Stimulated activated CD4-positive, alpha-beta T cell treated with anti-CD3 and anti-CD28 coated beads, Interleukin-2, amount 100 ng/mL, for 4 hours (primary cell): ENCODE results near the gene PALM.
A peak's percentile ranks its signal among the peaks of the same experiment; 100 is the strongest.

Experiments
- DNase-seq: peaks from one replicate; pipeline ENCODE4 v3.0.0-alpha.2; 2020; ENCODE audit warnings: low read depth

PALM gene

DNA sequence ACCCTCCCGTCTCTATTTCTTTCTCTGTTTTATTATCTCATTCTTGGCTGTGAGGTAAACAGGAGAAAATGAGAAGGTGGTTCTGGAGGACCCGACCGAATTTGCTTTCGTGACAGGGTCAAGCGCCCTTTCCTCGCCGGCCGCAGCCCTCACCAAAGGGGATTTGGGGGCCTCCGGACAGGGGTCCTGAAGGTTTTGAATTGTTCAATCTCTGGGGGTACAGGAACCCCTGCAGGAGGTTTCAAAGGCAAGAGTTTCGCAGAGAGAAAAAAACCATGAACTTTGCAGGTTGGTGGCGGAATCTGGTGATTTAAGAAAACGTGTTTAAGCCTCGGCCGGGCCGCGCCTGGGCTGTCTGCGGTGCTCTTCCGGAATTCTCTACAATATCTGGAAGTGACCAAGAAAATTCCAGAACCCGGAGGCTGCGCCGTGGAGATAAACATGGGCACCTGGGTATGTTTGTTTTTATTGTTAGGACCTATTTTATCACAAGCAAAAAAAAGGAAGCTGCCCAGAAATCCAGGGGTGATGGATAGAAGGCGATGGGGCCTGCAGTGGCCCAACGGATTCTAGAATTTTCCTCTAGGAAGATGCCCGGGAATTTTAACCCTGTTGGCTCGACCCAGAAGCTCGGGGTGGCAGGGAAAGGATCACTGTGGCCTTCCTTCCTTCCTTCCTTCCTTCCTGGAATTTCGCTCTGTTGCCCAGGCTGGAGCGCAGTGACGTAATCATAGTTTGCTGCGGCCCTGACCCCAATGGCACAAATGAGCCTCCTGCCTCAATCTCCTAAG lies 74.3 kb downstream of the PALM start:
- DNase-seq: no peak

DNA sequence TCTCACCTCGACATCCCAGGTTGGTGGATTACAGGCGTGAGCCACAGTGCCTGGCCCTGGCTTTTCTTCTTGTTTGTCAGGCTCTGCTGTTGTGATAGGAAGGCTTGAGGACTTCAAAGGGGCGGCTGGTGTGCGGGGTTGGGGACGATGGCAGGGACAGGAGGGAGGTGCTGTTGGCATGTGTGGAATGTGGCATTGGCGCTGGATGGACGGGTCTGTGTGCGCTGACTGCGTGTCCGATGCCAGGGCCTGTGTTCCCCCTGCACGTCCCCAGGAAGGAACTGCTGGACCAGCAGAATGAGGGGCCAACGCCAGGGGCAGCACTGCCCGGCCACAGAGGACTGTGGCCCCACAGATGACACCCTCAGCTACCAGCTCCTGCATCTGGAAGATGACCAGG lies 75.8 kb downstream of the PALM start:
- no peak for DNase-seq

GRCh38 chr19:787536-787935 lies 78.8 kb downstream of the PALM start:
- DNase-seq: no peak

- DNase-seq: no peak
These were observed 79.9 kb downstream of the PALM start for GRCh38 chr19:788686-788982.

DNA sequence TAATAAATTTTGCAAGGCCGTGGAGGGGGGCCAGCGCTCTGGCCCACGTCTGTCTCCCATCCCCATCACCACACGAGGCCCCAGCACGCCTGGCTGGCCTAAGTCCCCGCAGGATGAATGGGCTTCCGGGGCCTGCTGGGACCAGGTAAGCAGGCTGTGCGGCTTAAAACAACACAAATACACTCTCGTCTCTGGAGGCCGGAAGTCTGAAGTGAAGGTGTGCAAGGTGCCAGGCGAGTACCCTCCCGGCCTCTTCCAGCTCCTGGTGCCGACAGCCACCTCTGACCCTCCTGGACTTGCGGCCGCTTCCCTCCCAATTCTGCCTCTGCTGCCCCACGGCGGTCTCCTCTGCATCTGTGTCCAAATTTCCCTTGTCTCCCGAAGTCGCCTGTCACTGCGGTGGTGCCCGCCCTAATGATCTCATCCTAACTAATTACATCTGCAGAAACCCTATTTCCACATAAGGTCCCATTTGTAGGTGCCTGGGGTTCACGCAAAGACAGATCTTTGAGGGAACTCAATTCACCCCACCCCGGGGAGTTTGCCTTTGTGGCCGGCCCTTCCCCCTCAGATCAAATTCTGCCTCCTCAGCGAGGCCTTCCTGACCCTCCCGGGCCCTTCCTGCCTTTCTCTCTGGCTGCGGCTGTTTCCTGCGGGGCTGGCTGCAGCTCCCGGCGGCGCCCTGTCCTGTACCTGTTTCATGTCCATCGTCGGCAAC lies 80.4 kb downstream of the PALM start:
- DNase-seq: no peak

DNA sequence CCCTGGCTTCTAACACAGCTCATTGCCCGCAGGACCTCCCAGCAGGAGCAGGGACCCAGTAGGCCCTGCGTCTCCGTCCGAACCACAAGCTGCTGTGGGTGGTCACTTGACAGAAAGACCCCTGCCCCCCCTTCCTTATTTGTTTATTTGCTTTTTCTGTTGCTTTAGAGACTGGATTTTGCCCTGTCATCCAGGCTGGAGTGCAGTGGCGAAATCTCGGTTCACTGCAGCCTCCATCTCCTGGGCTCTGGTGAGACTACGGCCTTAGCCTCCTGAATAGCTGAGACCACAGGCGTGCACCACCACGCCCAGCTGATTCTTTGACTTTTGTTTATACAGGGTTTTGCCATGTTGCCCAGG lies 80.9 kb downstream of the PALM start:
- DNase-seq: no peak

GRCh38 chr19:791007-791566 lies 82.4 kb downstream of the PALM start:
- no peak for DNase-seq

- no peak for DNase-seq
These were observed 83.0 kb downstream of the PALM start for GRCh38 chr19:791567-792305.

DNA sequence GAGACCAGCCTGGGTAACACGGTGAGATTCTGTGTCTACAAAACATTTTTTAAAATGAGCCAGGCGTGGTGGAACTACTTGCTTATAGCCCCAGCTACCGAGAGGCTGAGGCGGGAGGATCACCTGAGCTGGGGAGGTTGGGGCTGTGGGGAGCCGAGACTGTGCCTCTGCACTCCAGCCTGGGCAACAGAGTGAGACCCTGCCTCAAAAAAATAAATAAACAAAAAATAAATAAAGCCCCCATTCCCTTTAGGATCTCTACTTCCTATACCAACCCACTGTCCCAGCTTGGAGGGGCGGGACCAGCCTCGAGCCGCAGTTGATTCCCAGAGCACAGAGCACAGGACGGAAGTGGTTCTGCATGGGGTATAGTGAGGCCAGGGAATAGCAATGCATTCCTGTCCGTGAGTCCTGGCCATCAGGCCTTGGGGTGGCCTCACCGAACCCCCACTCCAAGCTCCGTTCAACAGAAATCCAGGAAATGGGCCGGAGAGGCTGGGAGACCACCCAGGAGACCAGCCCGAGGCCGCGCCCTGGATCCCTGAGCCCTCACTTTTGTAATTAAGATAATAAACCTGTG lies 83.7 kb downstream of the PALM start:
- DNase-seq: no peak

GRCh38 chr19:793806-794205 lies 85.1 kb downstream of the PALM start:
- DNase-seq: no peak

GRCh38 chr19:795073-795611 lies 86.4 kb downstream of the PALM start:
- no peak for DNase-seq

GRCh38 chr19:795691-796581 lies 87.2 kb downstream of the PALM start:
- DNase-seq: no peak

DNA sequence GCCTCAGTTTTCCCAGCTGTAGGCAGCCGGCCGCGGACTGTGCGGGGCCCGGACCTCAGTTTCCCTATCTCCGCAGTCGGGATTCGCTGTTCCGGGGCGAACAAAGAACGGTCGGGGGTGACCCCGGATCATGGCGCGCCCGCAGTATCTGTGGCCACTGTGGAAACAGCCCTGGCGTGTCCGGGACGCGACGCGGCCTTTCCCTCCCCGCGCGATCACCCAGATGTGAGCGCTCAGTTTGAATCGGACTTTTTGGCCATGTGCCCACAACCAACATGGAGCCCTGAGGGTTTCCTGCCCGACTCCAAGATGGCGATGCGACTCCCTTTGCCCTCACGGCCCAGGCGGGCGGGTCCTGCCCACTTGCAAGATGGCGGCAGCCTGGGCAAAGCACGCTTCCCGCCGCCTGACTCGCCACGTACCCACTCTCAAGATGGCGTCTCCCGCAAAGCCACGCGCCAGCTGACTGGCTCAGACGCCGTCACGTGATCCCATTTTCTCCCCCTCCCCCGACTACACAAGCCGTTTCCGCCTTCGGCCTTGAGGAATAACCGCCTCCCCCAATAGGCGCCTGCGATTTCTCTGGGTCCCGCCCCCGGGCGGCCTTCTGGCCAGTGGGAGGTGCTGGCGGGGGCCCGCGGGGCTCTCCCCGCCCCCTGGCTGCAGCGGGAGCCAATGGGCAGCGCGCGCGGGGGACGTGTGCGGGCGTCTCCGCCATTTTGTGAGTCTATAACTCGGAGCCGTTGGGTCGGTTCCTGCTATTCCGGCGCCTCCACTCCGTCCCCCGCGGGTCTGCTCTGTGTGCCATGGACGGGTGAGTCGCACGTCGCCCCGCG lies 88.2 kb downstream of the PALM start, which contains the start of gene PTBP1:
PTBP1 (plus strand) TSS at position 761 of the 836 bp plus-strand sequence; CDS start at position 807, 46 bp downstream.
- peak; percentile 100 for DNase-seq
